ENCODE measurements around the gene TPRG1L.
"Not testable (repeated sequence)": the region's sequence is repeated elsewhere in the genome, so short reads cannot be mapped to it uniquely, and the experiment has no call there.

TPRG1L gene

GRCh38 chr1:3624200-3625136 lies at the start of gene TPRG1L:
TSS of gene TPRG1L (plus strand) at chr1:3625015. CDS start at chr1:3625073, 58 bp downstream.
- Histone ChIP-seq H3F3A (ENCODE audit: insufficient read depth, low read length) (0 out of 2 replicates have a peak, but pooled peaks cover 3% of the 10 kb centered on the region), H3K27ac (ENCODE audit: low read depth, low read length, poor library complexity, severe bottlenecking) (no peak within 1 kb of the TSS), H2AFZ (ENCODE audit: low read length) (peak within 1 kb of the TSS; percentile 39; the same call in 1 of the 2 replicates), H3K9me2 (ENCODE audit: low read depth, low read length) (no peaks in the 10 kb centered on the region), H3K27me3 (ENCODE audit: insufficient read depth, low read length) (no peaks in the 10 kb centered on the region; the same call in 1 of the 2 replicates), H3K79me2 (ENCODE audit: insufficient read depth, low read length) (no peaks in the 10 kb centered on the region), H4K20me1 (ENCODE audit: insufficient read depth, low read length) (no peaks in the 10 kb centered on the region), H3K9ac (ENCODE audit: low read length) (peak within 1 kb of the TSS; percentile 76), H3K36me3 (ENCODE audit: insufficient read depth, low read length) (peaks cover 21% of the 10 kb centered on the region; the same call in 1 of the 2 replicates), H3K4me3 (ENCODE audit: low read depth, low read length, poor library complexity, severe bottlenecking) (peak within 1 kb of the TSS; percentile 87), H3K4me2 (ENCODE audit: low read length) (peak within 1 kb of the TSS; percentile 92), H3K9me3 (ENCODE audit: low read length) (no peaks in the 10 kb centered on the region), H3K4me1 (ENCODE audit: insufficient read depth, low read length, severe bottlenecking) (peaks cover 23% of the 10 kb centered on the region)
- TF ChIP-seq, protein P1, sequence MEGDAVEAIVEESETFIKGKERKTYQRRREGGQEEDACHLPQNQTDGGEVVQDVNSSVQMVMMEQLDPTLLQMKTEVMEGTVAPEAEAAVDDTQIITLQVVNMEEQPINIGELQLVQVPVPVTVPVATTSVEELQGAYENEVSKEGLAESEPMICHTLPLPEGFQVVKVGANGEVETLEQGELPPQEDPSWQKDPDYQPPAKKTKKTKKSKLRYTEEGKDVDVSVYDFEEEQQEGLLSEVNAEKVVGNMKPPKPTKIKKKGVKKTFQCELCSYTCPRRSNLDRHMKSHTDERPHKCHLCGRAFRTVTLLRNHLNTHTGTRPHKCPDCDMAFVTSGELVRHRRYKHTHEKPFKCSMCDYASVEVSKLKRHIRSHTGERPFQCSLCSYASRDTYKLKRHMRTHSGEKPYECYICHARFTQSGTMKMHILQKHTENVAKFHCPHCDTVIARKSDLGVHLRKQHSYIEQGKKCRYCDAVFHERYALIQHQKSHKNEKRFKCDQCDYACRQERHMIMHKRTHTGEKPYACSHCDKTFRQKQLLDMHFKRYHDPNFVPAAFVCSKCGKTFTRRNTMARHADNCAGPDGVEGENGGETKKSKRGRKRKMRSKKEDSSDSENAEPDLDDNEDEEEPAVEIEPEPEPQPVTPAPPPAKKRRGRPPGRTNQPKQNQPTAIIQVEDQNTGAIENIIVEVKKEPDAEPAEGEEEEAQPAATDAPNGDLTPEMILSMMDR (IDR thresholded peaks at IDR 0.05; ENCODE audit: low read length), result no peak
- TF ChIP-seq EZH2 (IDR thresholded peaks at IDR 0.05; ENCODE audit: borderline replicate concordance, low read length), result no peak

DNA sequence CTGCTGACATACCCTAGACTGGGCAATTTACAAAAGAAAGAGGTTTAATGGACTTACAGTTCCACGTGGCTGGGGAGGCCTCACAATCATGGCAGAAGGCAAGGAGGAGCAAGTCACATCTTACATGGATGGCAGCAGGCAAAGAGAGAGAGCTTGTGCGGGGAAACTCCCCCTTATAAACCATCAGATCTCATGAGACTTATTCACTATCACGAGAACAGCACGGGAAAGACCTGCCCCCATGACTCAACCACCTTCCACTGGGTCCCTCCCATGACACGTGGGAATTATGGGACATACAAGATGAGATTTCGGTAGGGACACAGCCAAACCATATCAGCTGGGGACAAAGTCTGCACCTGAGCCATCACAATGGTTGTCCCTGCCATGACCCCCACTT lies 49.3 kb upstream of the TPRG1L start:
- not testable (repeated sequence) for H3K27ac ChIP-seq (ENCODE audit: low read depth, low read length, poor library complexity, severe bottlenecking); H3K9me2 ChIP-seq (ENCODE audit: low read depth, low read length); H3K4me1 ChIP-seq (ENCODE audit: insufficient read depth, low read length, severe bottlenecking); H3K9me3 ChIP-seq (ENCODE audit: low read length); H2AFZ ChIP-seq (ENCODE audit: low read length); H3K4me3 ChIP-seq (ENCODE audit: low read depth, low read length, poor library complexity, severe bottlenecking); H3K9ac ChIP-seq (ENCODE audit: low read length); H3K36me3 ChIP-seq (ENCODE audit: insufficient read depth, low read length); H3K27me3 ChIP-seq (ENCODE audit: insufficient read depth, low read length); H3K79me2 ChIP-seq (ENCODE audit: insufficient read depth, low read length); H4K20me1 ChIP-seq (ENCODE audit: insufficient read depth, low read length); H3K4me2 ChIP-seq (ENCODE audit: low read length); H3F3A ChIP-seq (ENCODE audit: insufficient read depth, low read length)

- H3K36me3 ChIP-seq (ENCODE audit: insufficient read depth, low read length), result no peaks in the 10 kb centered on the region
- no peak overlapping the region for H3K4me3 ChIP-seq (ENCODE audit: low read depth, low read length, poor library complexity, severe bottlenecking)
- no peaks in the 10 kb centered on the region for H4K20me1 ChIP-seq (ENCODE audit: insufficient read depth, low read length)
- no peak overlapping the region for H3K9ac ChIP-seq (ENCODE audit: low read length)
- no peak overlapping the region for H2AFZ ChIP-seq (ENCODE audit: low read length)
- no peaks in the 10 kb centered on the region for H3K9me2 ChIP-seq (ENCODE audit: low read depth, low read length)
- H3K9me3 ChIP-seq (ENCODE audit: low read length), result no peaks in the 10 kb centered on the region
- H3K27me3 ChIP-seq (ENCODE audit: insufficient read depth, low read length), result no peaks in the 10 kb centered on the region; the same call in 1 of the 2 replicates
- H3K4me2 ChIP-seq (ENCODE audit: low read length), result no peak overlapping the region
- no peak for TF ChIP-seq EZH2 (IDR thresholded peaks at IDR 0.05; ENCODE audit: borderline replicate concordance, low read length)
- TF ChIP-seq, protein P1 (IDR thresholded peaks at IDR 0.05; ENCODE audit: low read length), result no peak
- H3K4me1 ChIP-seq (ENCODE audit: insufficient read depth, low read length, severe bottlenecking), result no peaks in the 10 kb centered on the region
- H3K79me2 ChIP-seq (ENCODE audit: insufficient read depth, low read length), result no peaks in the 10 kb centered on the region
- no peak overlapping the region for H3K27ac ChIP-seq (ENCODE audit: low read depth, low read length, poor library complexity, severe bottlenecking)
- no peaks in the 10 kb centered on the region for H3F3A ChIP-seq (ENCODE audit: insufficient read depth, low read length)
Measured at GRCh38 chr1:3575993-3576392, 48.8 kb upstream of the TPRG1L start.

All from OCI-LY1 (cell line).